ENCODE measurements around the gene ZNF397. TPM values are rescaled to one million over a fixed set of nuclear protein-coding genes. Genes with fewer than 3 reads are reported as not detected.

ZNF397 gene
- total RNA-seq, 1 experiment from 2014 or later = 35.3 TPM

DNA sequence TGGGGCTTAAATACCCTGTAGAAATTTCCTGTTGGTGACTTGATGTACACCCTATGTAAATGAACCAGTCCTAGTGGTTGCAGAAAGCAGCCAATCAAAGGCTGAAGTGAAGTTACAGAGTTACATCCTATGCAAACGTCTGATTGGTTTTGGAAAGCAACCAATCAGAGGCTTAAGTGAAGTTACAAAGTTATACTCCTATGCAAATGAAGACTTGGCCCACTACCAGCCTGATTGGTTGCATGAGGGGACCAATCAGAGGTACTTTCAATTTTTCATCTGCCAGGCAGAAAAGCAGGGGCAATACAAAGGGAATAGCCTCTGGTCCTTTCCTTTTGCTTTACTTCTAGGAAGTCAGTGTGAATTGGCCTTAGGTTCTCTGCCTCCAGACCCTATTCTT is 13.6 kb upstream of the ZNF397 start:
- Histone ChIP-seq H3K79me2 (ENCODE audit: insufficient read depth, low read length) (no peaks in the 10 kb centered on the region), H2BK20ac (ENCODE audit: low read depth, low read length, poor library complexity, severe bottlenecking) (no peak overlapping the region), H4K8ac (replicated peaks; ENCODE audit: insufficient read length, low read depth, low read length) (no peak overlapping the region), H3K23ac (ENCODE audit: insufficient read length, low read depth, low read length) (no peak overlapping the region), H2AFZ (ENCODE audit: low read length) (no peak overlapping the region), H3K79me1 (ENCODE audit: insufficient read depth, low read depth, low read length, poor library complexity, severe bottlenecking) (no peaks in the 10 kb centered on the region), H2BK120ac (ENCODE audit: low read depth, low read length, poor library complexity, severe bottlenecking) (no peak overlapping the region), H4K20me1 (ENCODE audit: control insufficient read depth, insufficient read depth, insufficient read length) (no peaks in the 10 kb centered on the region), H2BK15ac (ENCODE audit: low read depth, low read length) (no peak overlapping the region), H3K27ac (ENCODE audit: insufficient read length, low read depth, low read length) (no peak overlapping the region), H3K56ac (ENCODE audit: insufficient read length, low read depth, low read length) (no peak overlapping the region), H3K4me1 (ENCODE audit: insufficient read depth, low read length) (no peaks in the 10 kb centered on the region), H3K23me2 (ENCODE audit: insufficient read length, low read depth, low read length, poor library complexity, severe bottlenecking) (no peaks in the 10 kb centered on the region), H2AK5ac (ENCODE audit: insufficient read length, low read length) (no peak overlapping the region), H3K14ac (ENCODE audit: insufficient read depth, low read length) (no peak overlapping the region), H2BK12ac (ENCODE audit: insufficient read length, low read depth, low read length) (no peak overlapping the region), H2BK5ac (ENCODE audit: insufficient read length, low read length) (no peak overlapping the region), H3K4ac (ENCODE audit: low read depth, low read length) (no peak overlapping the region), H3K9ac (ENCODE audit: extremely low read depth, insufficient read length, low read length) (no peak overlapping the region), H4K91ac (ENCODE audit: insufficient read length, low read depth, low read length) (no peak overlapping the region), H3K27me3 (ENCODE audit: insufficient read depth, low read length) (no peaks in the 10 kb centered on the region), H3K4me2 (ENCODE audit: insufficient read depth, insufficient read length, low read length) (no peak overlapping the region), H3K18ac (ENCODE audit: insufficient read length, low read depth, low read length) (no peak overlapping the region), H3T11ph (ENCODE audit: low read length) (no peak overlapping the region), H4K5ac (ENCODE audit: insufficient read length, low read depth, low read length) (no peak overlapping the region), H3K9me3 (ENCODE audit: control insufficient read depth, low read depth, low read length) (no peaks in the 10 kb centered on the region)
- TF ChIP-seq, protein P1, sequence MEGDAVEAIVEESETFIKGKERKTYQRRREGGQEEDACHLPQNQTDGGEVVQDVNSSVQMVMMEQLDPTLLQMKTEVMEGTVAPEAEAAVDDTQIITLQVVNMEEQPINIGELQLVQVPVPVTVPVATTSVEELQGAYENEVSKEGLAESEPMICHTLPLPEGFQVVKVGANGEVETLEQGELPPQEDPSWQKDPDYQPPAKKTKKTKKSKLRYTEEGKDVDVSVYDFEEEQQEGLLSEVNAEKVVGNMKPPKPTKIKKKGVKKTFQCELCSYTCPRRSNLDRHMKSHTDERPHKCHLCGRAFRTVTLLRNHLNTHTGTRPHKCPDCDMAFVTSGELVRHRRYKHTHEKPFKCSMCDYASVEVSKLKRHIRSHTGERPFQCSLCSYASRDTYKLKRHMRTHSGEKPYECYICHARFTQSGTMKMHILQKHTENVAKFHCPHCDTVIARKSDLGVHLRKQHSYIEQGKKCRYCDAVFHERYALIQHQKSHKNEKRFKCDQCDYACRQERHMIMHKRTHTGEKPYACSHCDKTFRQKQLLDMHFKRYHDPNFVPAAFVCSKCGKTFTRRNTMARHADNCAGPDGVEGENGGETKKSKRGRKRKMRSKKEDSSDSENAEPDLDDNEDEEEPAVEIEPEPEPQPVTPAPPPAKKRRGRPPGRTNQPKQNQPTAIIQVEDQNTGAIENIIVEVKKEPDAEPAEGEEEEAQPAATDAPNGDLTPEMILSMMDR (conservative IDR thresholded peaks at IDR 0.05) = no peak
- WGBS (ENCODE audit: extremely low coverage, insufficient read length, low lambda C conversion rate) = no CpG with 5 or more reads among the region's 1 CpG
- Mint-ChIP-seq H3K27me3 (ENCODE audit: low read depth) (0 out of 2 replicates have a peak, but pooled peaks cover 2% of the 10 kb centered on the region), H3K27ac (no peak overlapping the region), H3K9me3 (no peaks in the 10 kb centered on the region), H3K4me1 (peaks cover 3% of the 10 kb centered on the region in 2 experiments), H3K4me3 (no peak overlapping the region), H3K36me3 (ENCODE audit: insufficient read depth in 1 of 3, low read depth in 3 of 3) (no peaks in the 10 kb centered on the region)
- DNase-seq = no peak

Data from H9 (cell line).